DOHH2 (cell line): ENCODE results near the gene GRHL3.

Source experiments
- CTCF ChIP-seq: fragments of 200-600 bp; sonication (generic); IDR thresholded peaks from one replicate; pipeline ENCODE4 v1.5.1; 2014; ENCODE audit warnings: antibody characterized with exemption, mild to moderate bottlenecking, low read depth, low read length; ENCODE audit not compliant: poor library complexity, severe bottlenecking
- EZH2phosphoT487 ChIP-seq: fragments of 200-600 bp; sonication (generic); IDR thresholded peaks from 2 replicates; pipeline ENCODE4 v1.6.1; 2017; ENCODE audit warnings: borderline replicate concordance, mild to moderate bottlenecking, antibody characterized with exemption, low read length, moderate library complexity, mixed read lengths

GRCh38 chr1:24285231-24285630 lies 33.9 kb upstream of the GRHL3 start:
- TF ChIP-seq CTCF (no peak), EZH2phosphoT487 (no peak)
